Epidermal melanocyte (primary cell): ENCODE measurements around the gene DOK4.

Experiments used
- DNase-seq: peaks from one replicate; pipeline ENCODE4 v3.0.0; 2011; ENCODE audit warnings: low spot score; ENCODE audit not compliant: insufficient read length

Gene DOK4

GRCh38 chr16:57485916-57486857 is at the start of gene DOK4:
TSS of gene DOK4 (minus strand) at chr16:57486493. CDS start at chr16:57479507, 6,986 bp downstream.
- peak; percentile 97 for DNase-seq

GRCh38 chr16:57535680-57536305 is 49.5 kb upstream of the DOK4 start:
- peak; percentile 99 for DNase-seq

- no peak for DNase-seq
Measured at GRCh38 chr16:57534881-57535658, 48.8 kb upstream of the DOK4 start.

- DNase-seq, result no peak
Measured at GRCh38 chr16:57534337-57534880, 48.1 kb upstream of the DOK4 start.

GRCh38 chr16:57533431-57534336 is 47.4 kb upstream of the DOK4 start:
- DNase-seq, result no peak

GRCh38 chr16:57532266-57532625 is 46.0 kb upstream of the DOK4 start:
- no peak for DNase-seq

GRCh38 chr16:57531635-57532265 is 45.5 kb upstream of the DOK4 start:
- DNase-seq, result no peak

- no peak for DNase-seq
Measured at GRCh38 chr16:57531253-57531575, 44.9 kb upstream of the DOK4 start.

- DNase-seq, result no peak
Measured at GRCh38 chr16:57530522-57531252, 44.4 kb upstream of the DOK4 start.

GRCh38 chr16:57530104-57530521 is 43.8 kb upstream of the DOK4 start:
- no peak for DNase-seq

- no peak for DNase-seq
Measured at GRCh38 chr16:57529391-57530103, 43.3 kb upstream of the DOK4 start.

GRCh38 chr16:57528499-57529390 is 42.5 kb upstream of the DOK4 start:
- no peak for DNase-seq

- no peak for DNase-seq
Measured at GRCh38 chr16:57527610-57528360, 41.5 kb upstream of the DOK4 start.

GRCh38 chr16:57527027-57527426 is 40.7 kb upstream of the DOK4 start:
- no peak for DNase-seq

- no peak for DNase-seq
Measured at GRCh38 chr16:57526498-57526897, 40.2 kb upstream of the DOK4 start.

- DNase-seq, result no peak
Measured at GRCh38 chr16:57525761-57526160, 39.5 kb upstream of the DOK4 start.

GRCh38 chr16:57522960-57523359 is 36.7 kb upstream of the DOK4 start:
- no peak for DNase-seq
